PC-9 (cell line): ENCODE data around the gene PRSS50. TPM values are rescaled to one million over a fixed set of nuclear protein-coding genes. Genes with fewer than 3 reads are reported as not detected.

Source experiments
- BruUV-seq: library from RNA; stranded (reverse); fragments of 400-500 nt; replicated peaks from 2 replicates; lab custom pipeline; 2021; lab: Mats Ljungman, UMichigan
- CTCF ChIA-PET: fragments of 300-600 bp; sonication (Branson Sonifier 250); formaldehyde crosslinking; loops from one replicate; lab custom pipeline; 2022; ENCODE audit warnings: antibody characterized with exemption; lab: Charles Lee
- POLR2A ChIA-PET: fragments of 300-600 bp; sonication (Branson Sonifier 250); formaldehyde crosslinking; loops from one replicate; lab custom pipeline; 2022; ENCODE audit warnings: antibody characterized with exemption; ENCODE audit not compliant: unreplicated experiment; lab: Charles Lee
- DNase-seq, 2 experiments: peaks; one replicate each; pipeline versions ENCODE4 v3.0.0 to v3.0.0-alpha.2; 2015 to 2022; ENCODE audit warnings: mixed read lengths in 1 of 2
- H2AFZ ChIP-seq: fragments of 200-600 bp; sonication (generic); 2 replicates; pipeline ENCODE4 v1.8.1; 2017; ENCODE audit warnings: antibody characterized with exemption
- H3F3A ChIP-seq: fragments of 200-600 bp; sonication (generic); 2 replicates; pipeline ENCODE4 v1.8.1; 2017; ENCODE audit warnings: antibody characterized with exemption, mild to moderate bottlenecking, low read depth; ENCODE audit not compliant: insufficient read depth
- H3K27ac ChIP-seq: fragments of 200-600 bp; sonication (generic); 2 replicates; pipeline ENCODE4 v1.6.1; 2016; ENCODE audit warnings: mixed run types
- H3K27me3 ChIP-seq: fragments of 200-600 bp; sonication (generic); 2 replicates; pipeline ENCODE4 v1.6.1; 2016; ENCODE audit warnings: low read depth, mixed run types; ENCODE audit not compliant: insufficient read depth
- H3K36me3 ChIP-seq: fragments of 200-600 bp; sonication (generic); 2 replicates; pipeline ENCODE4 v1.6.1; 2016; ENCODE audit warnings: low read depth, mixed run types
- H3K4me1 ChIP-seq: fragments of 200-600 bp; sonication (generic); replicated peaks from 2 replicates; pipeline ENCODE4 v1.6.1; 2016; ENCODE audit warnings: mixed run types; ENCODE audit not compliant: insufficient read depth
- H3K4me2 ChIP-seq: fragments of 200-600 bp; sonication (generic); 2 replicates; pipeline ENCODE4 v1.6.1; 2017; ENCODE audit warnings: mixed run types
- H3K4me3 ChIP-seq: fragments of 200-600 bp; sonication (generic); 2 replicates; pipeline ENCODE4 v1.6.1; 2016; ENCODE audit warnings: mixed run types
- H3K79me2 ChIP-seq: fragments of 200-600 bp; sonication (generic); 2 replicates; pipeline ENCODE4 v1.6.1; 2017; ENCODE audit warnings: low read depth, mixed run types
- H3K9me2 ChIP-seq: fragments of 200-600 bp; sonication (generic); 2 replicates; pipeline ENCODE4 v1.8.1; 2017; ENCODE audit warnings: mild to moderate bottlenecking; ENCODE audit not compliant: insufficient read depth
- H3K9me3 ChIP-seq: fragments of 200-600 bp; sonication (generic); 2 replicates; pipeline ENCODE4 v1.8.1; 2016; ENCODE audit warnings: low read depth; ENCODE audit not compliant: insufficient read depth
- H4K20me1 ChIP-seq: fragments of 200-600 bp; sonication (generic); 2 replicates; pipeline ENCODE4 v1.8.1; 2017; ENCODE audit not compliant: insufficient read depth
- EZH2 ChIP-seq: fragments of 200-600 bp; sonication (generic); IDR thresholded peaks from 2 replicates; pipeline ENCODE4 v1.8.0; 2017; ENCODE audit warnings: antibody characterized with exemption, low read depth
- intact Hi-C: fragments of 100-400 bp; cut with micrococcal nuclease; formaldehyde crosslinking; loops from one replicate; pipeline ENCODE4 v1.10.0; 2022; ENCODE audit not compliant: unreplicated experiment
- total RNA-seq: library from RNA; stranded (reverse); gene quantifications from 2 replicates; pipeline ENCODE4 v1.2.3, GENCODE V29; 2021
- TF ChIP-seq, protein P1 (sequence below): fragments of 200-600 bp; sonication (generic); conservative IDR thresholded peaks from 2 replicates; pipeline ENCODE4 v1.6.1; 2017; ENCODE audit warnings: mixed run types, antibody characterized with exemption, mild to moderate bottlenecking, moderate library complexity

Gene PRSS50
- total RNA-seq, 1 experiment from 2014 or later, result 0.50 TPM

DNA sequence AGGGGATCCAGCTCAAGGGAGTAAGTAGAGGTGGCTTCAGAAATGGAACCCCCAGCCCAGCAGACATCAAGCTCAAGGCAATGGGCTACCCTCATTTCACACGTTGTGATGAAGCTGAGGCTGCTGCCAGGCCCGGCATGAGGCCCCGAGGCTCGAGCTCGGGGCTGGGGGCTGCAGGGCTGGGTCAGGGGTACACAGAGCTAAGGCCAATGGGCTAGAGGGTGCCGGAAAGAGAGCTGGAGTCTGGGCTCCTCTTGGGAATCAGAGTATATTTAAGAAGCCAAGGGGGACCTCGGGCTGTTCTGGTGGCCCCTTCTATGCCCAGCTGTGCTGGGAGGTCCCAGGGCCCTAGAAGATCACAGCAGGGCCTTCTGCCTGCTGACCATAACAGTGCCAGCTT, 7.4 kb downstream of the PRSS50 start:
- Histone ChIP-seq H3K79me2 (no peaks in the 10 kb centered on the region), H3K27ac (no peak overlapping the region), H3K4me2 (no peak overlapping the region), H3K4me3 (no peak overlapping the region), H3K27me3 (no peaks in the 10 kb centered on the region), H4K20me1 (no peaks in the 10 kb centered on the region), H3K4me1 (peaks cover 16% of the 10 kb centered on the region), H3K9me2 (no peaks in the 10 kb centered on the region), H2AFZ (no peak overlapping the region), H3F3A (no peaks in the 10 kb centered on the region), H3K36me3 (no peaks in the 10 kb centered on the region), H3K9me3 (no peaks in the 10 kb centered on the region)
- intact Hi-C loops, result no loop called here
- CTCF ChIA-PET, result no interaction called here
- POLR2A ChIA-PET, result no interaction called here
- no TSS peak for BruUV-seq
- TF ChIP-seq EZH2, result no peak
- TF ChIP-seq, protein P1, sequence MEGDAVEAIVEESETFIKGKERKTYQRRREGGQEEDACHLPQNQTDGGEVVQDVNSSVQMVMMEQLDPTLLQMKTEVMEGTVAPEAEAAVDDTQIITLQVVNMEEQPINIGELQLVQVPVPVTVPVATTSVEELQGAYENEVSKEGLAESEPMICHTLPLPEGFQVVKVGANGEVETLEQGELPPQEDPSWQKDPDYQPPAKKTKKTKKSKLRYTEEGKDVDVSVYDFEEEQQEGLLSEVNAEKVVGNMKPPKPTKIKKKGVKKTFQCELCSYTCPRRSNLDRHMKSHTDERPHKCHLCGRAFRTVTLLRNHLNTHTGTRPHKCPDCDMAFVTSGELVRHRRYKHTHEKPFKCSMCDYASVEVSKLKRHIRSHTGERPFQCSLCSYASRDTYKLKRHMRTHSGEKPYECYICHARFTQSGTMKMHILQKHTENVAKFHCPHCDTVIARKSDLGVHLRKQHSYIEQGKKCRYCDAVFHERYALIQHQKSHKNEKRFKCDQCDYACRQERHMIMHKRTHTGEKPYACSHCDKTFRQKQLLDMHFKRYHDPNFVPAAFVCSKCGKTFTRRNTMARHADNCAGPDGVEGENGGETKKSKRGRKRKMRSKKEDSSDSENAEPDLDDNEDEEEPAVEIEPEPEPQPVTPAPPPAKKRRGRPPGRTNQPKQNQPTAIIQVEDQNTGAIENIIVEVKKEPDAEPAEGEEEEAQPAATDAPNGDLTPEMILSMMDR, result no peak
- DNase-seq, result no peak

DNA sequence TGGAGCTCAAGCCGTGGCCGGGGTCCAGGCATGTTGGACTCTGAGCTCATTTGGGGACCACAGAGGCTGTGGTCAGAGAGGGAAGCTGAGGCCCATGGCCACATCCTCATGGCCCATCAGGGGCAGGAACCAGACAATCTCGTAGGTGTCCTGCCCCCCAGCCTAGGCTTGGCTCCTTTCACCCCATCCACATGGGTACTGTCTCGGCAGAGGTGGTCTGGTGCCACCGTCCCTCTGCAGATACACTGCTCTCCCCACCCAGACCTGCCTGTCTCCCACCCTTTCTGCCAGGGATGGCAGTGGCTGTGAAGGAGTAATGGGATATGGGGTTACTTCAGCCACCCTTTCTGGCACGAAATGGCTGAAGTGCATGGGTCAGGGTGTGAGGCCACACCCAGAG, 7.9 kb downstream of the PRSS50 start:
- Histone ChIP-seq H3K27me3 (no peaks in the 10 kb centered on the region), H3K36me3 (no peaks in the 10 kb centered on the region), H3K4me3 (no peak overlapping the region), H3K4me2 (no peak overlapping the region), H4K20me1 (no peaks in the 10 kb centered on the region), H3F3A (no peaks in the 10 kb centered on the region), H3K9me2 (no peaks in the 10 kb centered on the region), H3K79me2 (no peaks in the 10 kb centered on the region), H3K9me3 (no peaks in the 10 kb centered on the region), H3K4me1 (peaks cover 16% of the 10 kb centered on the region), H2AFZ (no peak overlapping the region), H3K27ac (no peak overlapping the region)
- no TSS peak for BruUV-seq
- DNase-seq, result no peak
- POLR2A ChIA-PET, result no interaction called here
- TF ChIP-seq EZH2, result no peak
- TF ChIP-seq, protein P1, result no peak
- CTCF ChIA-PET, result no interaction called here
- intact Hi-C loops, result loop anchor here (5.0 kb wide), 2 partner anchors 288 to 673 kb away; partner anchors contain the start of gene PTPN23

DNA sequence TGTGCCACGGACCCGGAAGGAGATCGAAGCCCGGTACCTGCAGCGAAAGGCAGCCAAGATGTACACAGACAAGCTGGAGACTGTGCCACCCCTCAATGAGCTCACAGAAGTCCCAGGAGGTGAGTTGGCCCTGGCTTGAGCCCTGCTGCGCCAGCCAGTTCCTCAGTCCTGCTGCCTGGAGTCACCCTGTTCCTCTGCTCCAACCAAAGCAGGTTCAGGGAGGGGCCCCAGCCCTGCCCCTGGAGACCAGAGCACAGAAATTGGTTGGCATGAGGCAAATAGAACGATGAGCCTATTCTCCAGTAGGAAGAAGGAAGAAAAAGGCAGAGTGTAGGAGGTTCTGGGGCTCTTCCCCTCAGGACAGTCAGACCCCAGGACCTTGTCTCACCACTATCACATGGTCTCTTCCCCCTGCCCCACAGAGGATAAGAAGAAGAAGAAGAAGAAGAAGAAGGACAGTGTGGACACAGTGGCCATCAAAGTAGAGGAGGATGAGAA, 8.5 kb downstream of the PRSS50 start:
- Histone ChIP-seq H3K4me2 (no peak overlapping the region), H3K9me3 (no peaks in the 10 kb centered on the region), H2AFZ (no peak overlapping the region), H3K27me3 (no peaks in the 10 kb centered on the region), H4K20me1 (no peaks in the 10 kb centered on the region), H3K4me1 (peaks cover 16% of the 10 kb centered on the region), H3K9me2 (no peaks in the 10 kb centered on the region), H3K4me3 (no peak overlapping the region), H3K27ac (no peak overlapping the region), H3K36me3 (no peaks in the 10 kb centered on the region), H3F3A (no peaks in the 10 kb centered on the region), H3K79me2 (no peaks in the 10 kb centered on the region)
- ChIA-PET CTCF (interaction anchor here (0.6 kb wide), 1 partner anchor 16 kb away, joined by 3 read pairs; no protein-coding TSS in a partner anchor), POLR2A (no interaction called here)
- no TSS peak for BruUV-seq
- intact Hi-C loops, result loop anchor here (5.0 kb wide), 2 partner anchors 288 to 673 kb away; partner anchors contain the start of gene PTPN23
- DNase-seq, result no peak
- TF ChIP-seq, protein P1, result no peak
- TF ChIP-seq EZH2, result no peak
